DND-41 (cell line): ENCODE data around the gene PHACTR3.

Source experiments
- ATAC-seq: fragments of 200-7000 bp; cut with Tn5 transposase; 3 replicates; pipeline ENCODE4 v1.9.1; 2021; ENCODE audit warnings: low read depth; ENCODE audit not compliant: insufficient read depth
- DNase-seq: peaks from one replicate; pipeline ENCODE4 v3.0.0-alpha.2; 2020
- H2AFZ ChIP-seq: 2 replicates; pipeline ENCODE4 v1.6.0; 2012; ENCODE audit warnings: low read depth, low read length
- H3K27ac ChIP-seq: 2 replicates; pipeline ENCODE4 v1.5.1; 2012; ENCODE audit warnings: low read length, inconsistent platforms
- H3K27me3 ChIP-seq: fragments of 200-600 bp; sonication (generic); 2 replicates; pipeline ENCODE4 v1.6.0; 2012; ENCODE audit warnings: low read length, mild to moderate bottlenecking, inconsistent platforms; ENCODE audit not compliant: insufficient read depth, poor library complexity
- H3K36me3 ChIP-seq: 2 replicates; pipeline ENCODE4 v1.5.1; 2012; ENCODE audit warnings: low read length, inconsistent platforms; ENCODE audit not compliant: insufficient read depth
- H3K4me1 ChIP-seq: 2 replicates; pipeline ENCODE4 v1.5.1; 2012; ENCODE audit warnings: mild to moderate bottlenecking, low read length; ENCODE audit not compliant: insufficient read depth
- H3K4me2 ChIP-seq: 2 replicates; pipeline ENCODE4 v1.6.0; 2012; ENCODE audit warnings: mild to moderate bottlenecking, moderate library complexity, low read length, inconsistent platforms; ENCODE audit not compliant: insufficient read depth
- H3K4me3 ChIP-seq, 2 experiments: fragments of 200-600 bp in 1 of 2; shearing (Covaris generic) in 1 of 2; 2 replicates each; pipeline ENCODE4 v1.5.1; 2012 to 2016; ENCODE audit warnings: inconsistent platforms in 2 of 2, low read length in 2 of 2, mild to moderate bottlenecking in 2 of 2, low read depth in 1 of 2, moderate library complexity in 1 of 2
- H3K79me2 ChIP-seq: 2 replicates; pipeline ENCODE4 v1.6.0; 2012; ENCODE audit warnings: low read length, inconsistent platforms; ENCODE audit not compliant: insufficient read depth
- H3K9ac ChIP-seq: 2 replicates; pipeline ENCODE4 v1.6.0; 2012; ENCODE audit warnings: low read depth, mild to moderate bottlenecking, inconsistent platforms, low read length, moderate library complexity
- H3K9me3 ChIP-seq: 2 replicates; pipeline ENCODE4 v1.5.1; 2012; ENCODE audit warnings: low read length, moderate library complexity, mild to moderate bottlenecking, inconsistent platforms; ENCODE audit not compliant: insufficient read depth, severe bottlenecking
- H4K20me1 ChIP-seq: 2 replicates; pipeline ENCODE4 v1.6.0; 2012; ENCODE audit warnings: low read length; ENCODE audit not compliant: insufficient read depth
- EZH2 ChIP-seq: IDR thresholded peaks from 3 replicates; pipeline ENCODE4 v1.6.1; 2012; ENCODE audit warnings: borderline replicate concordance, low read depth, mild to moderate bottlenecking, moderate library complexity, low read length, inconsistent platforms; ENCODE audit not compliant: severe bottlenecking
- TF ChIP-seq, protein P1 (sequence below): IDR thresholded peaks from 2 replicates; pipeline ENCODE4 v1.5.1; 2012; ENCODE audit warnings: borderline replicate concordance, low read length, moderate library complexity, mild to moderate bottlenecking; ENCODE audit not compliant: poor library complexity, severe bottlenecking; ENCODE audit errors: extremely low read depth

Gene PHACTR3

DNA sequence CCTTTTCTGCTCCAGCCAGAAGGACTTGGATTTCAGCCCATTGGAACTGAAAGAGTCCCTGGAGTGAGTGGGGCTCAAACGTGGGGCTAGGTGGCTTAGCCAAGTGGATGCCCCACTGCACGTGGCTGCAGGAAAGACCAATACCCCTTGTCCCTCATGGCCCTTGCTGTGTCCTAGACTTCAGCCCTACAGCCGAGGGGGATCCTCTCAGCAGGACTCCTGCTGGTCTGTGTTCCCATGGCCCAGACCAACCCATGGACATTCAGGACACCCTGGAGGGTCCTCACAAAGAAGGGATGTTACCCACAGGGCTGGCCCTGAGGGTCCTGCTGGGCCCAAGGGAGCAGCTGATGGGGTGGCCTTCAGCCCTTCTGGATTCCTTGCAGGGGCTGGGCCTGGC lies 30.0 kb upstream of the PHACTR3 start:
- TF ChIP-seq EZH2 = no peak
- TF ChIP-seq, protein P1, sequence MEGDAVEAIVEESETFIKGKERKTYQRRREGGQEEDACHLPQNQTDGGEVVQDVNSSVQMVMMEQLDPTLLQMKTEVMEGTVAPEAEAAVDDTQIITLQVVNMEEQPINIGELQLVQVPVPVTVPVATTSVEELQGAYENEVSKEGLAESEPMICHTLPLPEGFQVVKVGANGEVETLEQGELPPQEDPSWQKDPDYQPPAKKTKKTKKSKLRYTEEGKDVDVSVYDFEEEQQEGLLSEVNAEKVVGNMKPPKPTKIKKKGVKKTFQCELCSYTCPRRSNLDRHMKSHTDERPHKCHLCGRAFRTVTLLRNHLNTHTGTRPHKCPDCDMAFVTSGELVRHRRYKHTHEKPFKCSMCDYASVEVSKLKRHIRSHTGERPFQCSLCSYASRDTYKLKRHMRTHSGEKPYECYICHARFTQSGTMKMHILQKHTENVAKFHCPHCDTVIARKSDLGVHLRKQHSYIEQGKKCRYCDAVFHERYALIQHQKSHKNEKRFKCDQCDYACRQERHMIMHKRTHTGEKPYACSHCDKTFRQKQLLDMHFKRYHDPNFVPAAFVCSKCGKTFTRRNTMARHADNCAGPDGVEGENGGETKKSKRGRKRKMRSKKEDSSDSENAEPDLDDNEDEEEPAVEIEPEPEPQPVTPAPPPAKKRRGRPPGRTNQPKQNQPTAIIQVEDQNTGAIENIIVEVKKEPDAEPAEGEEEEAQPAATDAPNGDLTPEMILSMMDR = no peak
- H3K79me2 ChIP-seq = no peaks in the 10 kb centered on the region
- ATAC-seq (no peak), DNase-seq (no peak)
- H3K4me3 ChIP-seq = no peak overlapping the region
- no peak overlapping the region for H3K4me2 ChIP-seq
- peaks cover 11% of the 10 kb centered on the region for H3K4me1 ChIP-seq
- H2AFZ ChIP-seq = no peak overlapping the region
- H3K27me3 ChIP-seq = no peaks in the 10 kb centered on the region
- H4K20me1 ChIP-seq = peaks cover 10% of the 10 kb centered on the region; the same call in 1 of the 2 replicates
- no peak overlapping the region for H3K9ac ChIP-seq
- H3K9me3 ChIP-seq = no peaks in the 10 kb centered on the region
- H3K36me3 ChIP-seq = no peaks in the 10 kb centered on the region
- H3K27ac ChIP-seq = no peak overlapping the region

DNA sequence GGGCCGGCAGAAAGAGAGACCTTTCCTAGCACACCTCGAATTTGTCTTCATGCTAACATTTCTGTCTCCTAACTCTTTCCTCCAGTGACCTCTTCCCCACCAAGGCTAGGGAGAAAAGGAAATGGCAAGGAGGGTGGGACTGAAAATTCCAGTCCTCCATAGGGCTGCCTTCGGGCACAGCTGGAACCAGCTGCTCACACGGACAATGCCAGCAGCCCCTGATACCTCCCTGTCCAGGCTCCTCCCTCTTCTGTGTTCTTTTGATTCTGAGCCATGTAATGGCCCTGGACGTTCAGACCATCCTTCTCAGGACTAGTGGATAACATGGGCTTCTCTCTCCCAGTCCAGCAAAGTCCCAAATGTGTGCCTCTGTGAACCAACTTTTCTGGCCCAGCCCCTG lies 29.1 kb upstream of the PHACTR3 start:
- no peak overlapping the region for H2AFZ ChIP-seq
- TF ChIP-seq, protein P1 = no peak
- no peak for TF ChIP-seq EZH2
- H3K79me2 ChIP-seq = no peaks in the 10 kb centered on the region
- no peak overlapping the region for H3K27ac ChIP-seq
- H3K27me3 ChIP-seq = peaks cover 5% of the 10 kb centered on the region
- peaks cover 10% of the 10 kb centered on the region; the same call in 1 of the 2 replicates for H4K20me1 ChIP-seq
- H3K4me1 ChIP-seq = peaks cover 11% of the 10 kb centered on the region
- no peak overlapping the region for H3K4me2 ChIP-seq
- no peaks in the 10 kb centered on the region for H3K9me3 ChIP-seq
- H3K9ac ChIP-seq = no peak overlapping the region
- no peaks in the 10 kb centered on the region for H3K36me3 ChIP-seq
- ATAC-seq = no peak
- no peak overlapping the region for H3K4me3 ChIP-seq
- no peak for DNase-seq

- H3K27me3 ChIP-seq = peaks cover 6% of the 10 kb centered on the region
- ATAC-seq (no peak), DNase-seq (no peak)
- no peak overlapping the region for H3K4me2 ChIP-seq
- H3K4me1 ChIP-seq = peaks cover 11% of the 10 kb centered on the region
- peaks cover 10% of the 10 kb centered on the region; the same call in 1 of the 2 replicates for H4K20me1 ChIP-seq
- H3K27ac ChIP-seq = no peak overlapping the region
- H2AFZ ChIP-seq = no peak overlapping the region
- no peaks in the 10 kb centered on the region for H3K36me3 ChIP-seq
- H3K9me3 ChIP-seq = no peaks in the 10 kb centered on the region
- no peak overlapping the region for H3K9ac ChIP-seq
- H3K4me3 ChIP-seq = no peak overlapping the region
- H3K79me2 ChIP-seq = no peaks in the 10 kb centered on the region
- TF ChIP-seq EZH2 = no peak
- TF ChIP-seq, protein P1 = no peak
Observed at GRCh38 chr20:59575653-59576052, 28.7 kb upstream of the PHACTR3 start.
